Loucy (cell line): ENCODE results near the gene EML5.

Experiments
- EZH2phosphoT487 ChIP-seq: fragments of 200-600 bp; IDR thresholded peaks from 2 replicates; pipeline ENCODE4 v1.6.1; 2018; ENCODE audit warnings: antibody characterized with exemption, mild to moderate bottlenecking, moderate library complexity, borderline replicate concordance
- TF ChIP-seq, protein P1 (sequence below): fragments of 200-600 bp; sonication (generic); conservative IDR thresholded peaks from 2 replicates; pipeline ENCODE4 v1.5.1; 2014; ENCODE audit warnings: mild to moderate bottlenecking, antibody characterized with exemption, low read length

DNA sequence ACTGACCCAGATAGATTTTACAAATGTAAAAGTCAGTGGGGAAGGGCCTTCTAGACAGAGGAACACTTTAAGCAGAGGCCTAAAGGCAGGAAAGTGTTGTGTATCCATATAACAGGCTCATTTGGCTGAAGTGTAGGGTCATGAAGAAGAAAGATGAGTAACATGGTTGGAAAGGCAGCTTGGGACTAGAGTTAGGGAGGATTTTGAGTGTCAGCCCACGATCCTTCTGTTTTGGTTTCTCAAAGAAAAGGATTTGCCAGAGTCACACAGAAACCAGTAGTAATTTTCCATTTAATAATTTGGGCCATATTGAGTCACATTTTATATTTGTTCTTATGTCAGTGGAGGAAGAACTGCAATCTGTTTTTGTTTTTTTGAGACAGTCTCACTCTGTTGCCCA, 153.5 kb downstream of the EML5 start:
- TF ChIP-seq, protein P1, sequence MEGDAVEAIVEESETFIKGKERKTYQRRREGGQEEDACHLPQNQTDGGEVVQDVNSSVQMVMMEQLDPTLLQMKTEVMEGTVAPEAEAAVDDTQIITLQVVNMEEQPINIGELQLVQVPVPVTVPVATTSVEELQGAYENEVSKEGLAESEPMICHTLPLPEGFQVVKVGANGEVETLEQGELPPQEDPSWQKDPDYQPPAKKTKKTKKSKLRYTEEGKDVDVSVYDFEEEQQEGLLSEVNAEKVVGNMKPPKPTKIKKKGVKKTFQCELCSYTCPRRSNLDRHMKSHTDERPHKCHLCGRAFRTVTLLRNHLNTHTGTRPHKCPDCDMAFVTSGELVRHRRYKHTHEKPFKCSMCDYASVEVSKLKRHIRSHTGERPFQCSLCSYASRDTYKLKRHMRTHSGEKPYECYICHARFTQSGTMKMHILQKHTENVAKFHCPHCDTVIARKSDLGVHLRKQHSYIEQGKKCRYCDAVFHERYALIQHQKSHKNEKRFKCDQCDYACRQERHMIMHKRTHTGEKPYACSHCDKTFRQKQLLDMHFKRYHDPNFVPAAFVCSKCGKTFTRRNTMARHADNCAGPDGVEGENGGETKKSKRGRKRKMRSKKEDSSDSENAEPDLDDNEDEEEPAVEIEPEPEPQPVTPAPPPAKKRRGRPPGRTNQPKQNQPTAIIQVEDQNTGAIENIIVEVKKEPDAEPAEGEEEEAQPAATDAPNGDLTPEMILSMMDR: no peak
- no peak for TF ChIP-seq EZH2phosphoT487
